ENCODE data around the gene COLEC11. TPM values are rescaled to one million over a fixed set of nuclear protein-coding genes. Genes with fewer than 3 reads are reported as not detected.

Gene COLEC11
- total and polyA plus RNA-seq, 2 experiments from 2014 or later: 1.3 to 1.5 TPM

DNA sequence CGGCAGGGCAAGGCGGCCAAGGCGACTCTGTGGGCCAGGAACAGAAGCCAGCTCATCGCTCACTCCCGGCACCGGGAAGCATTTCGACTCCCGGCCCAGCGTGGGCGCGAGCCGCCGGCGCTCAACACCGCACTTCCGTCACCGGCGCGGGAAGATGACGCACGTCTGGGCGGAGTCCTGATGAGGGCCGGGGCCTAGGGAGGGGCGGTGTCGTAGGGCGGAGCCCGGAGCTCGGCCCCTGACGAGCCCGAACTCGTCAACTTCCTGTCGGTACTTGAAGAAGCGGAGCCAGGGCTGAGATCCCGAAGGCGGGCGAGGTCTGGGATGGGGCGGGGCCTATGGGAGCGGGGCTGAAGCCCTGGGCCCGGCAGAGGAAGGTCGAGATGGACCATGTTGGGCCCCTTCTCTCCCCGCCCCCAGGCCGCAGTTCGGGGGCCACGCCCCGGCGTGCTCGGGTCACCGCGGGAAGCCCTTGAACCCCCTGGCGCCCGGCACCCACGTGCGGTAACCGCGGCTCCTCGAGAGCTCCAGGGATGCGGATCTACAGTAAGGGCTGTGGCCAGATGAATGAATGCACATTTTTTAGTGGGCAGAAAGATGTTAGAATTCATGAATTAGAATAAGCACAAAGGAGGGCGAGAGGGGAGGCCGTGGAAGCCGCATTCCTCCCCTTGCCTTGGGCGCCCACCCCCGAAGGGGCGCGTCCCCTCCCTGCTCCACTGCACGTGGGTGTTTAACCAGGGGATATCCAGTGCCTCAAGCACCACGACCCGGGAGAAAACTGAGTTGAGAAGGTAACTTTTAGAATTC is 36.5 kb upstream of the COLEC11 start, which contains the start of gene RNASEH1:
Gene RNASEH1, minus strand, starts transcription at position 129 of the 810 bp plus-strand sequence. Its CDS starts 73 bp downstream, at position 56.
- ATAC-seq (peak; percentile 98), DNase-seq (ENCODE audit: low spot score) (peak; percentile 99)
- no peaks in the 10 kb centered on the region for H3K9me3 Mint-ChIP-seq
- peaks cover 64% of the 10 kb centered on the region for H3K79me2 ChIP-seq (replicated peaks; ENCODE audit: insufficient read depth)
- peaks cover 5% of the 10 kb centered on the region for H3K27me3 Mint-ChIP-seq (ENCODE audit: insufficient read depth, low read depth, poor library complexity)
- peak; percentile 90 for TF ChIP-seq POLR2AphosphoS5 (IDR thresholded peaks at IDR 0.05; ENCODE audit: low read depth)
- TF ChIP-seq, protein P1, sequence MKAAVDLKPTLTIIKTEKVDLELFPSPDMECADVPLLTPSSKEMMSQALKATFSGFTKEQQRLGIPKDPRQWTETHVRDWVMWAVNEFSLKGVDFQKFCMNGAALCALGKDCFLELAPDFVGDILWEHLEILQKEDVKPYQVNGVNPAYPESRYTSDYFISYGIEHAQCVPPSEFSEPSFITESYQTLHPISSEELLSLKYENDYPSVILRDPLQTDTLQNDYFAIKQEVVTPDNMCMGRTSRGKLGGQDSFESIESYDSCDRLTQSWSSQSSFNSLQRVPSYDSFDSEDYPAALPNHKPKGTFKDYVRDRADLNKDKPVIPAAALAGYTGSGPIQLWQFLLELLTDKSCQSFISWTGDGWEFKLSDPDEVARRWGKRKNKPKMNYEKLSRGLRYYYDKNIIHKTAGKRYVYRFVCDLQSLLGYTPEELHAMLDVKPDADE (IDR thresholded peaks at IDR 0.05): peak; percentile 71
- peak; percentile 98 for TF ChIP-seq CREB1 (CRISPR knock-in tag; IDR thresholded peaks at IDR 0.05; ENCODE audit: low read depth)
- TF ChIP-seq NANOG (IDR thresholded peaks at IDR 0.05; ENCODE audit: borderline replicate concordance): no peak
- H3F3A ChIP-seq (replicated peaks; ENCODE audit: low read depth): peaks cover 9% of the 10 kb centered on the region; the same call in 1 of the 2 replicates
- peaks cover 6% of the 10 kb centered on the region for H3K4me1 Mint-ChIP-seq
- peak within 1 kb of the TSS; percentile 99 for H3K27ac ChIP-seq (ENCODE audit: low read depth)
- peaks cover 16% of the 10 kb centered on the region; the same call in 1 of the 2 replicates for H4K20me1 ChIP-seq (replicated peaks; ENCODE audit: insufficient read depth)
- peak within 1 kb of the TSS; percentile 89 for H3K4me2 ChIP-seq
- H3K4me3 ChIP-seq: peak within 1 kb of the TSS; percentile 87
- H3K36me3 Mint-ChIP-seq (ENCODE audit: low read depth): peaks cover 63% of the 10 kb centered on the region
- peak within 1 kb of the TSS; percentile 98 for H3K27ac Mint-ChIP-seq
- H3K27me3 ChIP-seq (ENCODE audit: insufficient read depth): no peaks in the 10 kb centered on the region
- peak within 1 kb of the TSS; percentile 60; the same call in 1 of the 2 replicates for H2AFZ ChIP-seq
- peaks cover 10% of the 10 kb centered on the region for H3K4me1 ChIP-seq (ENCODE audit: insufficient read depth)
- H3K4me3 Mint-ChIP-seq: peak within 1 kb of the TSS; percentile 91
- no peaks in the 10 kb centered on the region for H3K9me2 ChIP-seq (ENCODE audit: insufficient read depth)
- peaks cover 44% of the 10 kb centered on the region for H3K36me3 ChIP-seq (ENCODE audit: insufficient read depth)

DNA sequence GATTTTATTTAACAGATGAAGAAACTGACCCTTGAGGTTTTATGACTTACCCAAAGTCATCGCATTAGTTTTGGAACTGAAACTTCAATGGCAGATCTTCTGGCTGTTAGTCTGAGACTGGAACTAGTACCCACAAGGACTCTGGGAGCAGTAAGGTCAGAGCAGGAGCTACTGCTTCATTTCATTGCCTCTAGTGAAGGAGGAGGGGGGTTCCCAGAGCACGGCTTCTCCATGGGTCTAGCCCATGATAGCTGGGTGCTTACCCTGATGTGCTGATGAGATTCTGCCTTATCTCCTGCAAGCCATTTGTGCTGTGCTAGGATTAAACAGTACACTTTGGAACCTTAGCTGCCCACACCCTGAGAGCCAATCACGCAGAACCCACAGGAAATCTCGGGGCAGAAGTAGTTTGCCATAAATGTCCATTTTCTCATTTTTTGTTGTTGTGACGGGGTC is 31.4 kb upstream of the COLEC11 start:
- Histone ChIP-seq H3K27ac (ENCODE audit: low read depth) (0 out of 2 replicates have a peak overlapping the region, but pooled peaks have one; percentile 55), H3K36me3 (ENCODE audit: insufficient read depth) (peaks cover 10% of the 10 kb centered on the region; the same call in 1 of the 2 replicates), H4K20me1 (replicated peaks; ENCODE audit: insufficient read depth) (no peaks in the 10 kb centered on the region; the same call in 1 of the 2 replicates), H2AFZ (no peak overlapping the region), H3K79me2 (replicated peaks; ENCODE audit: insufficient read depth) (peaks cover 19% of the 10 kb centered on the region), H3F3A (replicated peaks; ENCODE audit: low read depth) (peaks cover 5% of the 10 kb centered on the region; the same call in 1 of the 2 replicates), H3K9me2 (ENCODE audit: insufficient read depth) (no peaks in the 10 kb centered on the region), H3K4me2 (no peak overlapping the region), H3K27me3 (ENCODE audit: insufficient read depth) (no peaks in the 10 kb centered on the region), H3K4me3 (no peak overlapping the region), H3K4me1 (ENCODE audit: insufficient read depth) (peaks cover 4% of the 10 kb centered on the region; the same call in 1 of the 2 replicates)
- no peak overlapping the region for H3K27ac Mint-ChIP-seq
- H3K36me3 Mint-ChIP-seq (ENCODE audit: low read depth): peaks cover 28% of the 10 kb centered on the region
- peaks cover 7% of the 10 kb centered on the region for H3K27me3 Mint-ChIP-seq (ENCODE audit: insufficient read depth, low read depth, poor library complexity)
- peaks cover 6% of the 10 kb centered on the region for H3K4me1 Mint-ChIP-seq
- no peak for TF ChIP-seq EZH2phosphoT487 (IDR thresholded peaks at IDR 0.05; ENCODE audit: unreplicated experiment)
- TF ChIP-seq ZNF114 (CRISPR knock-in tag; IDR thresholded peaks at IDR 0.05): no peak
- TF ChIP-seq ZNF331 (CRISPR knock-in tag; IDR thresholded peaks at IDR 0.05; ENCODE audit: low read depth): no peak
- DNase-seq (ENCODE audit: low spot score): no peak
- no peaks in the 10 kb centered on the region for H3K9me3 Mint-ChIP-seq
- no peak for ATAC-seq
- H3K4me3 Mint-ChIP-seq: no peak overlapping the region

DNA sequence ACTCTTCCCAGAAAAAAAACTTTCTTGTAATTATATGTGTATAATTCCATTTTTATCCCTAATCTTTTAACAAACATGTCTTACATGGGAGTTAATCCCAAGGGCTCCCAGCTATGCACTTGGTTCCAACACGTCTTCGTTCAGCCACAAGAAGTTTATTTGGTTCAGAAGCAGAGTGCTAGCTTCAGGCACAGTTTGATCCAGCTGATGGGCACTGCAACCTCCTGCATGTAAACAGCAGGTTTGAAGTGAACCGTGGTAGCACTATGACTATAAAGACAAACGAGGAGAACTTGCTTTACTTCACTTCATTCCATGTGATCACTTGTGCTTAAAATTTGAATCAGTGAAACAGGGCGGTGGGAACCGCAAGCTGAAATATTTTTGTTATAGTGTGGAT is 29.8 kb upstream of the COLEC11 start:
- H3K4me2 ChIP-seq: no peak overlapping the region
- no peaks in the 10 kb centered on the region for H3K9me2 ChIP-seq (ENCODE audit: insufficient read depth)
- Mint-ChIP-seq H3K9me3 (no peaks in the 10 kb centered on the region), H3K36me3 (ENCODE audit: low read depth) (peaks cover 20% of the 10 kb centered on the region), H3K4me1 (peaks cover 2% of the 10 kb centered on the region; the same call in 1 of the 3 replicates), H3K27ac (no peak overlapping the region), H3K4me3 (no peak overlapping the region), H3K27me3 (ENCODE audit: insufficient read depth, low read depth, poor library complexity) (peaks cover 2% of the 10 kb centered on the region)
- H3K27me3 ChIP-seq (ENCODE audit: insufficient read depth): no peaks in the 10 kb centered on the region
- H3F3A ChIP-seq (replicated peaks; ENCODE audit: low read depth): no peaks in the 10 kb centered on the region
- H3K79me2 ChIP-seq (replicated peaks; ENCODE audit: insufficient read depth): peaks cover 8% of the 10 kb centered on the region; the same call in 1 of the 2 replicates
- no peak overlapping the region for H2AFZ ChIP-seq
- H3K27ac ChIP-seq (ENCODE audit: low read depth): no peak overlapping the region
- H3K4me3 ChIP-seq: no peak overlapping the region
- DNase-seq (ENCODE audit: low spot score) (no peak), ATAC-seq (no peak)
- H3K36me3 ChIP-seq (ENCODE audit: insufficient read depth): peaks cover 10% of the 10 kb centered on the region; the same call in 1 of the 2 replicates
- no peaks in the 10 kb centered on the region; the same call in 1 of the 2 replicates for H4K20me1 ChIP-seq (replicated peaks; ENCODE audit: insufficient read depth)
- no peaks in the 10 kb centered on the region for H3K4me1 ChIP-seq (ENCODE audit: insufficient read depth)
- TF ChIP-seq NANOG (IDR thresholded peaks at IDR 0.05; ENCODE audit: borderline replicate concordance) (no peak), EZH2 (IDR thresholded peaks at IDR 0.05; ENCODE audit: low read depth, unreplicated experiment) (no peak), EZH2phosphoT487 (IDR thresholded peaks at IDR 0.05; ENCODE audit: unreplicated experiment) (no peak), ZNF331 (CRISPR knock-in tag; IDR thresholded peaks at IDR 0.05; ENCODE audit: low read depth) (no peak)
- TF ChIP-seq, protein P2, sequence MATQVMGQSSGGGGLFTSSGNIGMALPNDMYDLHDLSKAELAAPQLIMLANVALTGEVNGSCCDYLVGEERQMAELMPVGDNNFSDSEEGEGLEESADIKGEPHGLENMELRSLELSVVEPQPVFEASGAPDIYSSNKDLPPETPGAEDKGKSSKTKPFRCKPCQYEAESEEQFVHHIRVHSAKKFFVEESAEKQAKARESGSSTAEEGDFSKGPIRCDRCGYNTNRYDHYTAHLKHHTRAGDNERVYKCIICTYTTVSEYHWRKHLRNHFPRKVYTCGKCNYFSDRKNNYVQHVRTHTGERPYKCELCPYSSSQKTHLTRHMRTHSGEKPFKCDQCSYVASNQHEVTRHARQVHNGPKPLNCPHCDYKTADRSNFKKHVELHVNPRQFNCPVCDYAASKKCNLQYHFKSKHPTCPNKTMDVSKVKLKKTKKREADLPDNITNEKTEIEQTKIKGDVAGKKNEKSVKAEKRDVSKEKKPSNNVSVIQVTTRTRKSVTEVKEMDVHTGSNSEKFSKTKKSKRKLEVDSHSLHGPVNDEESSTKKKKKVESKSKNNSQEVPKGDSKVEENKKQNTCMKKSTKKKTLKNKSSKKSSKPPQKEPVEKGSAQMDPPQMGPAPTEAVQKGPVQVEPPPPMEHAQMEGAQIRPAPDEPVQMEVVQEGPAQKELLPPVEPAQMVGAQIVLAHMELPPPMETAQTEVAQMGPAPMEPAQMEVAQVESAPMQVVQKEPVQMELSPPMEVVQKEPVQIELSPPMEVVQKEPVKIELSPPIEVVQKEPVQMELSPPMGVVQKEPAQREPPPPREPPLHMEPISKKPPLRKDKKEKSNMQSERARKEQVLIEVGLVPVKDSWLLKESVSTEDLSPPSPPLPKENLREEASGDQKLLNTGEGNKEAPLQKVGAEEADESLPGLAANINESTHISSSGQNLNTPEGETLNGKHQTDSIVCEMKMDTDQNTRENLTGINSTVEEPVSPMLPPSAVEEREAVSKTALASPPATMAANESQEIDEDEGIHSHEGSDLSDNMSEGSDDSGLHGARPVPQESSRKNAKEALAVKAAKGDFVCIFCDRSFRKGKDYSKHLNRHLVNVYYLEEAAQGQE (IDR thresholded peaks at IDR 0.05; ENCODE audit: unreplicated experiment): no peak
- TF ChIP-seq, protein P3, sequence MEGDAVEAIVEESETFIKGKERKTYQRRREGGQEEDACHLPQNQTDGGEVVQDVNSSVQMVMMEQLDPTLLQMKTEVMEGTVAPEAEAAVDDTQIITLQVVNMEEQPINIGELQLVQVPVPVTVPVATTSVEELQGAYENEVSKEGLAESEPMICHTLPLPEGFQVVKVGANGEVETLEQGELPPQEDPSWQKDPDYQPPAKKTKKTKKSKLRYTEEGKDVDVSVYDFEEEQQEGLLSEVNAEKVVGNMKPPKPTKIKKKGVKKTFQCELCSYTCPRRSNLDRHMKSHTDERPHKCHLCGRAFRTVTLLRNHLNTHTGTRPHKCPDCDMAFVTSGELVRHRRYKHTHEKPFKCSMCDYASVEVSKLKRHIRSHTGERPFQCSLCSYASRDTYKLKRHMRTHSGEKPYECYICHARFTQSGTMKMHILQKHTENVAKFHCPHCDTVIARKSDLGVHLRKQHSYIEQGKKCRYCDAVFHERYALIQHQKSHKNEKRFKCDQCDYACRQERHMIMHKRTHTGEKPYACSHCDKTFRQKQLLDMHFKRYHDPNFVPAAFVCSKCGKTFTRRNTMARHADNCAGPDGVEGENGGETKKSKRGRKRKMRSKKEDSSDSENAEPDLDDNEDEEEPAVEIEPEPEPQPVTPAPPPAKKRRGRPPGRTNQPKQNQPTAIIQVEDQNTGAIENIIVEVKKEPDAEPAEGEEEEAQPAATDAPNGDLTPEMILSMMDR (conservative IDR thresholded peaks at IDR 0.05; ENCODE audit: low read depth in 2 of 2): no peak

Measured in GM23338 (cell line).